GM18498 (cell line): ENCODE results near the gene RET.
"Not testable (repeated sequence)": the region's sequence is repeated elsewhere in the genome, so short reads cannot be mapped to it uniquely, and the experiment has no call there.

Source experiments
- ATAC-seq: cut with Tn5 transposase; IDR thresholded peaks from one replicate; pipeline ENCODE4 v1.9.1; 2021; ENCODE audit warnings: mild to moderate bottlenecking, moderate library complexity; ENCODE audit not compliant: unreplicated experiment

The RET gene

GRCh38 chr10:43131906-43132305 lies 55.0 kb downstream of the RET start:
- no peak for ATAC-seq

- ATAC-seq: no peak
Measured at GRCh38 chr10:43132867-43133787, 56.3 kb downstream of the RET start.

- no peak for ATAC-seq
Measured at GRCh38 chr10:43134126-43134905, 57.4 kb downstream of the RET start.

- ATAC-seq: no peak
Measured at GRCh38 chr10:43135064-43135463, 58.2 kb downstream of the RET start.

- no peak for ATAC-seq
Measured at GRCh38 chr10:43135656-43136055, 58.8 kb downstream of the RET start.

- no peak for ATAC-seq
Measured at GRCh38 chr10:43136432-43136831, 59.6 kb downstream of the RET start.

GRCh38 chr10:43136995-43137716 lies 60.3 kb downstream of the RET start:
- ATAC-seq: no peak

- peak; percentile 33 for ATAC-seq
Measured at GRCh38 chr10:43137717-43138020, 60.8 kb downstream of the RET start.

GRCh38 chr10:43138021-43138756 lies 61.3 kb downstream of the RET start, which contains the start of gene CSGALNACT2:
CSGALNACT2 (plus strand) TSS chr10:43138445; CDS start chr10:43155150, 16,705 bp downstream.
- ATAC-seq: peak; percentile 76

- peak; percentile 41 for ATAC-seq
Measured at GRCh38 chr10:43138757-43139241, 61.9 kb downstream of the RET start.

GRCh38 chr10:43141421-43141820 lies 64.6 kb downstream of the RET start:
- no peak for ATAC-seq

- no peak for ATAC-seq
Measured at GRCh38 chr10:43145311-43145710, 68.4 kb downstream of the RET start.

- ATAC-seq: not testable (repeated sequence)
Measured at GRCh38 chr10:43145936-43146335, 69.1 kb downstream of the RET start.

GRCh38 chr10:43151371-43151770 lies 74.5 kb downstream of the RET start:
- no peak for ATAC-seq

GRCh38 chr10:43153901-43154300 lies 77.0 kb downstream of the RET start:
- ATAC-seq: no peak

GRCh38 chr10:43155221-43155620 lies 78.4 kb downstream of the RET start:
- ATAC-seq: no peak

GRCh38 chr10:43155741-43156140 lies 78.9 kb downstream of the RET start:
- no peak for ATAC-seq

- no peak for ATAC-seq
Measured at GRCh38 chr10:43156590-43157341, 79.9 kb downstream of the RET start.

- ATAC-seq: no peak
Measured at GRCh38 chr10:43158636-43159035, 81.8 kb downstream of the RET start.
